Skin of body (tissue), 2 donors: ENCODE results near the gene LYSET. TPM values are rescaled to one million over a fixed set of nuclear protein-coding genes. Genes with fewer than 3 reads are reported as not detected.
"Not testable (repeated sequence)": the region's sequence is repeated elsewhere in the genome, so short reads cannot be mapped to it uniquely, and the experiment has no call there.

ENCODE experiments used
- DNase-seq: peaks from one replicate; lab custom pipeline; 2025; lab: John Stamatoyannopoulos, UW
- total RNA-seq: library from RNA; depleted of rRNA; stranded (reverse); fragments of >200 nt; gene quantifications from one replicate; pipeline ENCODE4 v1.2.3, GENCODE V29; 2014

Gene LYSET
- total RNA-seq, 1 donor from 2014 or later: 8.2 TPM

DNA sequence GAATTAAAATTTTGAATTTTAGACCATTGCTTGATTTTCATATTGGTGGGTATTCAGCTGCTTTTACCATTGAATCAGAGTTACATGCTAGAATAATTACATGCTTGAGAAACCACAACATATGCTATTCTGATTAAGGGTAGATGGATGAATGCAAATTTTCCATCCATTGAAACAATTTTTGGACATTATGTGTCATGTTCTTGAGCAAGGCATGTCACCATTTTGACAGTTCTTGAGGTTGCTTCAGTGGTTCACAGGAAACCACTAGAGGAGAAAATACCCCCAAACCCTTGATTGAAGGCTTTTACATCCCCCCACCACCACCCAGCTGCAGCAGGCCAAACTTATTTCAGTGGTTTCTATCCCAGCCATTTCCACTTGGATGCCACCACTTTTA is 35.4 kb downstream of the LYSET start:
- peak; percentile 3 for DNase-seq

GRCh38 chr14:93223565-93223964 is 38.4 kb downstream of the LYSET start:
- DNase-seq: no peak

GRCh38 chr14:93228550-93228949 is 43.4 kb downstream of the LYSET start:
- no peak for DNase-seq

DNA sequence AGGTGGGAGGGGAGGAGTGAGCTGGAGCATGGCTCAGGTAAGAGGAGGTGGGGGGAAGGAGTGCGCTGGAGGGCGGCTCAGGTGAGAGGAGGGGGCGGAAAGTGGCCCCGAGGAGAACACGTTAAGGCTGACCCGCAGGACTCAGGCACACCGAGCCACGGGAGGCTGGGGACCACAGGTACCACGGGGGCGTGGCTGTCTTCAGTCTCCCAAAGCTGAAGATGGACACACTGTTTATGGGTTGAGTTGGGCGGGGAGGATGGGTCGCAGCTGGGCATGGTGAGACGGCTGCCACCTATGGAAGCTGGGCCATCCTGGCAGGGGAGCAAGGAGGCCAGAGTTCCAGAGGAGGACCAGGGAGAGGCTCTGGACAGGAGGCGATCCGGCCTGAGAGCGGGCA is 45.4 kb downstream of the LYSET start:
- DNase-seq: no peak

GRCh38 chr14:93231129-93231979 is 46.2 kb downstream of the LYSET start:
- DNase-seq: no peak

DNA sequence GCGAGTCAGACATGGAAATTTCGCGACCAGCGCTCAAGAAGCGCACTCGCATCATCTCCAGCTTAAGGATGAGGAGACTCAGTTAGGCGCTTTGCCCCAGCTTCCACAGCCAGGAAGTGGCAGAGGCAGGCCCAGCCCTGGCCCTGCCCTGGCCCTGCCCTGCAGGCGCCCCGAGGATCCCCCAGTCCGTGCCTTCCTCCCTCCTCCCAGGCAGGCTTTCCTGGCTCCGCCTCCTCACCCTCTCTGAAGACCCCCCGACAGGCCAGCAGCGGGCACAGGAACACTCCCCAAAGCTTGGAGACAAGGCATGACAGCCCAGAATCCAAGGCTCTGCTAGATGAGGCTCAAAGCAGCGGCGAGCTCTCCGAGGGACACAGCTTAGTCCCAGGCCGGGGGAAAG is 47.0 kb downstream of the LYSET start:
- DNase-seq: no peak

DNA sequence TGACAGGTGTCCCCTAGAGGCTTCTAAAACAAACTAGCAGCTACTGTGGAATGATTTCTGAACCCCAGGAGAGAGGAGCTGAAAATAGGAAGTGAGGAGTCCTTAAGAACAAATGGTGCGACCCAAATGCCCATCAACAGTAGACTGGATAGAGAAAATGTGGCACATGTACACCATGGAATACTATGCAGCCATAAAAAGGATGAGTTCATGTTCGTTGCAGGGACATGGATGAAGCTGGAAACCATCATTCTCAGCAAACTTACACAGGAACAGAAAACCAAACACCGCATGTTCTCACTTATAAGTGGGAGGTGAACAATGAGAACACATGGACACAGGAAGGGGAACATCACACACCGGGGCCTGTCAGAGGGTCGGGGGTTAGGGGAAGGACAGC is 48.0 kb downstream of the LYSET start:
- not testable (repeated sequence) for DNase-seq

- no peak for DNase-seq
Observed at GRCh38 chr14:93234798-93235197, 49.7 kb downstream of the LYSET start.

Other genes starting within 250 kb of the LYSET start
- gene ITPK1, start 69.4 kb upstream of the LYSET start, total RNA-seq: 7.6 TPM
- 17.8 TPM for gene MOAP1, start 420 bp upstream of the LYSET start, total RNA-seq
- 8.2 TPM for gene GON7, start 21.7 kb downstream of the LYSET start, total RNA-seq
- 33.8 TPM for gene UBR7, start 21.9 kb downstream of the LYSET start, total RNA-seq
- gene BTBD7, start 147.7 kb downstream of the LYSET start, total RNA-seq: 30.5 TPM
- gene COX8C, start 161.9 kb downstream of the LYSET start, total RNA-seq: not detected
- 0.39 TPM for gene UNC79, start 245.6 kb downstream of the LYSET start, total RNA-seq